SW 1271 (cell line): ENCODE measurements around the gene MAP3K9.
"Not testable (repeated sequence)": the region's sequence is repeated elsewhere in the genome, so short reads cannot be mapped to it uniquely, and the experiment has no call there.

Source experiments
- DNase-seq, 2 experiments: peaks; one replicate each; lab custom pipeline; 2025; lab: John Stamatoyannopoulos, UW

MAP3K9 gene

DNA sequence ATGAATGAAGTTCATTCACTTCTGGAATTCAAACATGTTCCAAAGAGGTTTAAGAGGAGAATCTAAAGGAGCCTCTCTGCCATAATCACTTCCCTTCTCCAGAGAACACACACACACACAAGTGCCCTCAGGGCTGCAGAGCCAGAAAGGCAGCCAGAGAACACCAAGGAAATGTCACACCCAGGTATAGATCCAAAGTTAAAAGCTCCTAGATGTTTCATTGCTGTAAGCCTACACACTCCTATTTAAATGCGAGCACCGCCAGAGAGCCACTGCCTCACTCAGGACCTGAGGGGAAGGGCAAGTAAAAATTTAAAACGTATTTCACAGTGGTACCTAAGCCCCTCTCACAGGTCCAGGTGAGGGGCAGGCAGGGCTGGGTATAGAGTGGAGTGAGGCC lies 85.2 kb downstream of the MAP3K9 start:
- no peak for DNase-seq

DNA sequence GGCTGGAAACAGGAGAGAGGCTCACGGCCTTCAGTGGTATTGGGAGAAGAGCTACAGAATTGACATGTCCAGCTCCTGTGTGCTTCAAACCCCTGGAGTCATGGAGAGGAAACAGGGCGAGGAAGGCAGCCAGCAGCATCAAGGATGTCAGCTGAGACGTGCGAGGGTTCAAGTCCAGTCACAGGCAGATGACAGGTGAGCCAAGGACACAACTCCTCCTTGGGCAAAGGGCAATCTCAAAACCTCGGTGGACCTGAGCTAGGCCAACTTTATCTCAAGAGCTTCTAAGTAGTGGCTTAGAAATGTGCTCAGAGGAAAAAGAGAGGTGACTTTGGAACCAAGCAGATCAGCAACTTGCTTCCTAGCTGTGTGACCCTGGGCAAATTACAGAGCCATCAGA lies 86.0 kb downstream of the MAP3K9 start:
- no peak for DNase-seq

DNA sequence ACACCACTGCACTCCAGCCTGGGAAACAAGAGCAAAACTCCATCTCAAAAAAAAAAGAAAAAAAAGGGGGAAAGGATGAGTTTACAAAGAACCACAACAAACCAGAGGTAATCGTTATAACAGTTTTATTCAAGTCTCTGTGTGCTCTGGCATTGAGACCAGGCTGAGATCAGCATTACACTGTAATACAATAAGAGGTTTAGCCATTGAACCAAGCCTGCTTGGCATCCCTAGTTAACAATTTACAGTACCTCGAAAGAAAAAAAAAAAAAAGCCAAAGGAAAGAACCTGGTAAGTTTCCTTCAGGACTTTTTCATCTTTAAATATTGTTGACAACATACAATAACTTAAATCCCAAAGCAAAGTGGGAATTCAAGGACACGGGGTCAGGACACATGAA lies 86.9 kb downstream of the MAP3K9 start:
- DNase-seq = no peak

DNA sequence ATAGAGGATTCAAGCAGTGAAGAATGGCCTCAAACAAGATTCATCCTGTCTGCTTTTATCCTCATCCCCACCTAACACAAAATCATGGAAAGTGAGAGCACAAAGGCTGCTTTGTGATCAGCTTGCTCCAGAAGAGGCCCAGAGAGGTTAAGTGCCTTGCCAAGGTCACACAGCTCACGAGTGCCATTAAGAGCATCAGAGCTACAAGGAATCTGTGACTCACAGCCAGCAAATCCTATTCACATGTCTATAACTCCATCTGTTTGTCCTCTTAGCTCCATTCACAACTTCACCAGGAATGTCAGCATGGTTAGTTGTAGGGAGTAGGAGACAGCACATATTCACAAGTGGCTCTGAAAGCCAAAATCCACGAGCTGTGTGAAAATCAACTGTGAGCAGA lies 87.8 kb downstream of the MAP3K9 start:
- DNase-seq = no peak

DNA sequence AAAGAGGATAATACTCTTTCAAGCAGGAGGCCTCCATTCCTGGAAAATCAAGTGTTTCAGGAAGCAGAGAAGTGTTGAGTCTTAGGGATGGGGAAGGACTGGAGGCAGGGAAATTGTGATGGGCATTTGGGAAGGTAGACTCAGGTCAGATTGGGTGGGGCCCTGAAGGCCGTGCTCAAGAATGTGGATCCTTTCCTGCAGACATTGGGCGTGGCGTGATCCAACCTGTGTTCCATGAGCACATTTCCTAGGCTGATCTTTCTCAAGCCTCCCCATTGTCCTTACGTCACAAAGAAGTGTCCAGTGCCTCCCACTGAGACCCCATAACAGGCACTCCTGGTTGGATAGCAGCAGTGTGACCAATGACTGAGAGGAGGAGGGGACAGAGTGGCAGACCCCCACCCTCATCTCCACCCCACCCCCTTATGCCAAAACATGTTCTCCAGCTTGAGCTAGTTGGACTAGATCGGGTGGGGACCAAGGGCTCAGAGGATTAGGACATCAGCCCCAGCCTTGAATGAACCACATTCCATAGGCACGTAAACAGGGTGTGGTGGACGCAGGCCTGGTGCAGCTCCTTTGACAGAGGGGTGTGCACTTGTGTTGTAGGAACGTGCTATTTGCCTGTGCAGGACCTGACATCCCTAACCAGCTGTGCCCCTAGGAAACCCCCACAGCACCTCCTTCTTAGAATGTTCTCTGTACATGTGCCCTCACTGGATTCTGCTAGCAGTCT lies 90.8 kb downstream of the MAP3K9 start:
- no peak for DNase-seq

DNA sequence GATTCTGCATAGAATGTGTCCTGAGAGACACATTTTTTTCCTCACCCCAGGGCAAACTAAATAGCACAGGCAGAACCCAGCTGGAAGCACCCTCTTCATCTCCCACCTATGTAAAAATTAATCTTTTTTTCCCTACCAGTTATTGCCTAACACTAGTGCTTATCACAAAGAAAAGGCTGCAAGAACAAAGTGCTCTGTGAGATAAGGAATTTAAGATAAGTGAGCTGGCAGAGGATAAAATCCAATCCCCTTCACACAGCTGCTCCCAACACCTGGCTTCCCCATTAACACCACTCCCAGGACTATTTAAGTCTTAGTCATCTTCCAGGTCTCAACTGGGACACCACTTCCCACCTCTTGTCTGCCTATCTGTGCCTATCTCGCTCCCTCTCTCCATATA lies 92.4 kb downstream of the MAP3K9 start:
- no peak for DNase-seq

DNA sequence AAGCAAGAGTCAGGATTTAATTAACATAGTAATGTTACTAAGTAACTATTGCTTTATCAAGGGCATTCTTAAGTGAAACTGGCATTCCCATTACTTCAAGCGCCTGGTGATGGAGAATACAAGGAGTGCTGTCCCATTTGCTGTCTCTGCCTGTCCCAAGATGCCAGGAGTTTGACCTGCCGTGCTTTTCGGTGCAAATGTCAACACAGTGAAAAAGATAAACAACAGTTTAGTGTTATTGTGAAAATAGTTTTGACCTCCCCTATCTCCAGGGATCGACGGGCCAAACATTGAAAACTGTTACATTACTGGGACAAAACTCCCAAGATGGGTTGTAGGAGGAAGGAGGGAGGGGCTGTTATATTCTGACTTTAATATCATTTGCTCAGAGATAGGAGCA lies 92.8 kb downstream of the MAP3K9 start:
- DNase-seq = no peak

DNA sequence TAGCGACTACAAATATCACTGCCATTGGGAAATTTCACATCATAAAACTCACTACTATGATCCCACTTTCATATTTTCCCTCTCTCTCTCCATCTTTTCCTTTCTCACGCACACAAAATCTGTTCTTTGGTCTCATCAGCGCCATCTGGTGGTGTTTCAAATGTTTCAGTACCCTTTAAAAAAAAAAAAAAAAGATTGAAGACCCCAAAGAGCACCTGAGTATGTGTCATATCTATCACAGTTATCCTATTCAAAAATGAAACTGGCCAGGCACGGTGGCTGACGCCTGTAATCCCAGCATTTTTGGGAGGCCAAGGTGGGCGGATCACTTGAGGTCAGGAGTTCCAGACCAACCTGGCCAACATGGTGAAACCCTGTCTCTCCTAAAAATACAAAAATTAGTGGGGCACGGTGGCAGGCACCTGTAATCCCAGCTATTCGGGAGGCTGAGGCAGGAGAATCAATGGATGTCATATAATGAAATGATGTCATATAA lies 95.2 kb downstream of the MAP3K9 start:
- DNase-seq = peak; percentile 34 to 51

DNA sequence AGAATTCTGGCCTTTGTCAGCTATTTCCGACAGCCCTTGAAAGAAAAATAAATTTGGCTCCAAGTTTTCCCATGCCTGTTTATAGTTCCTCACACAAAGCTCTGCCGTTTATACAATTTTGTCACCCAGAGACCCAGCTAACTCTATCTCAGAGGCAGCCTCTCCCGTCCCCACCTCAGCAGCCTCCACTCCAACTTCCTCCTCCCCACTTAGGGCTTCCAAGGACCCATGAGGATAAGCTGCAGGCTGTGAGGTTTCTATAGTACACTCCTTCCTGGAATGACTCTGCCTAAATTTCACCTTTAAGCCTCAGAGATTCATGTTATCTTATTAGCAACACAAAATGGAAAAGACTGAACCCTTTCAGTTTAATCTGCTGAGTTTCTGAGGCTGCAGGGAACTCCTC lies 95.8 kb downstream of the MAP3K9 start:
- no peak for DNase-seq

DNA sequence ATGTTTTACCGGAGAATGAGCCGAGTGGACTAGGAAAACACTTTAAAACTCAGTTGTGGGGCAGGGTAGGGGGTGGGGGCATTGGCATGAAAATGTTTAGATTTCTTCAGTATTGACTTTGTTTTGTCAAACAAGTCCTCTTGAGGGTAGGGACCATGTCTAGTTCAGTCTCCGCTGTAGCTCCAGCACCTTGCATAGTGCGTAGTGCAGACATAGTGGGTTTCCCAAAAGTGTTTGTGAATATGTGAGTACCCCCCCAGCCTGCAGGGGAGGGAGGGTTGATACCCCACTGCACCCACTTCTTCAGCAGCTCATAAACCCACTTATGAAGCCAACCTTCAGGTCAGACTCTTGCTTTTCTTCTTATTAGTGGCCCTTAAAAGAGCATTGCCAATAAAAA lies 96.2 kb downstream of the MAP3K9 start:
- no peak for DNase-seq

DNA sequence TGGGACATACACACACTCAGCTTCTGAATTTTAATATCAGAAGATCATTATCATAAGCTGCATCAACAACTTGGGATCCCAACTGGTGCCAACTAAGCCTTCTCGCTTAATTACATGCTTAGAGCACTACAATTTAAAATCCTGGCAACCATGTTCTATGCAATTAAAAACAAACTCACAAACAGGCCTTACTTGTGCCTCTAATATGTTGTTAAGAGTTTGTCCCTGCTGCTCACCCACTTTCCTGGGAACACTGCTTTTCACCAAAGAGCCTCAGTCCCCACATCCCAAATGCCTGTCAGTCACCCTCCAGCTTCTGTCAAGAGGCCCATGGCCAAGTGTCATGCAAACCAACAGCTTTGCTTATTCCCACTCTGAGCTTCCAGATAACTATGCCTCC lies 97.9 kb downstream of the MAP3K9 start:
- no peak for DNase-seq

DNA sequence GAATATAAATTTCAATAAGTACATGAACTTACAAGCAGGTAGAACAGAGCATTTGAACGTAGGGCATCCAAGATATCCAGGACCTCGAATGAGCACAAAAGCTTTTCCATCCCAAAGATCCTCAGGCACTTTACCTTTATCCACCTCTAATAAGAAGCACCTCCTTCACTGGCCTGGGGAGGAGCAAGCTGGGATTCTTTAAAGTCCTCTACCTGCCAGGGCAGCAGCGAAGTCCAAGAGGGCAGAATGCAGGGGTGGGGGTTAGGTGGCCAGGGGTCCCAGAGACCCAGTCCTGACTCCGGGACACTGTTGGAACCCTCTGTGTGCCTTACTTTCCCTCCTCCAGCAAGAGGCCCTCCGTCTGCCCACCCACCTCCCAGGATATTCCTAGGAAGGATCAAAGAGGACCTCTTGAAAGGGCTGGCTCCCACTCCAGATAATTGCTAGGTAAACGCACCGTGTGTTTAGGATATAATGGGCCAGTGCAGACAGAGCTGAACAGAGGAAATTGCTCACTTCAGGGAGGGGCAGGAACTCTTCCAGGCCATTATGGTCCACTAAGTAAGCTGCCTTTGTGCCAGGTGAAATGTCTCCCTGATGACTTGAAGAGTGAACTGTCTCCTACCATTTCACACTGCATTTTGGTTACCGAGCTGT lies 99.5 kb downstream of the MAP3K9 start:
- DNase-seq = no peak

DNA sequence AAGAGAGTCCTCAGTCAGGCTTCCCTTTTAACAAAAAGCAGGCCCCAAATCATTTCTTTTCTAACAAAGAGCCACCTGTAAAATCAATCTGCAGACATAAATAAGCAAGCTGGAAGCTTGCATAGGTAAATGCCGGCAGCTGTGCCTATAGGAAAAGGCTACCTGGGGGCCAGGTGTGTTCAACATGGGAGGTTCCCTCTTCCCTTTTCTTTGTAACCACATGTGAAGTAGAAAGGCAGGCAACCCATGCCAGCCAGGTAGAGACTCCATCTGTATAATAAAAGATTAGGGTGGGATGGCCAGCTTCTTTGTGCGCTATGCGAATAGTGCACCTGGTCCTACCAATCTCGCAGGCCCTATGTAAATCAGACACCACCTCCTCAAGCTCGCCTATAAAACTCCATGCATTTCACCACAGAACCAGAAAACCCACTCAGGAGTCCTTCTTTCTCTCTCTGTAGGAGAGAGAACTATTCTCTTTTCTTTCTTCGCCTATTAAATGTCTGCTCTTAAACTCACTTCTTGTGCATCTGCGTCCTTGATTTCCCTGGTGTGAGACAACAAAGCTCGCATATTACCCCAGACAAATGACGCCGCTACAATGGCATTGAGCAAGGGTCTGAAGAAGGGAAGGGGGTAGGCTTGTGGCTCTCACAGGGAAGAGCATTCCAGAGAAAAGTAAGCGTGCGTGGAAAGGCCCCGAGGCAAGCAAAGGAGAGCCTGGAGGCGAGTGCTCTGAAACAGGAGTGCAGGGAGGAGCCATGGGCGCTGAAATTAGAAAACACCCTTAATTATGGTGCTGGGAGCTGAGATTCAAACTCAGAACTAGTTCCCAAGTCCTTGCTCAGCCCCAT lies 100.4 kb downstream of the MAP3K9 start:
- DNase-seq = no peak

DNA sequence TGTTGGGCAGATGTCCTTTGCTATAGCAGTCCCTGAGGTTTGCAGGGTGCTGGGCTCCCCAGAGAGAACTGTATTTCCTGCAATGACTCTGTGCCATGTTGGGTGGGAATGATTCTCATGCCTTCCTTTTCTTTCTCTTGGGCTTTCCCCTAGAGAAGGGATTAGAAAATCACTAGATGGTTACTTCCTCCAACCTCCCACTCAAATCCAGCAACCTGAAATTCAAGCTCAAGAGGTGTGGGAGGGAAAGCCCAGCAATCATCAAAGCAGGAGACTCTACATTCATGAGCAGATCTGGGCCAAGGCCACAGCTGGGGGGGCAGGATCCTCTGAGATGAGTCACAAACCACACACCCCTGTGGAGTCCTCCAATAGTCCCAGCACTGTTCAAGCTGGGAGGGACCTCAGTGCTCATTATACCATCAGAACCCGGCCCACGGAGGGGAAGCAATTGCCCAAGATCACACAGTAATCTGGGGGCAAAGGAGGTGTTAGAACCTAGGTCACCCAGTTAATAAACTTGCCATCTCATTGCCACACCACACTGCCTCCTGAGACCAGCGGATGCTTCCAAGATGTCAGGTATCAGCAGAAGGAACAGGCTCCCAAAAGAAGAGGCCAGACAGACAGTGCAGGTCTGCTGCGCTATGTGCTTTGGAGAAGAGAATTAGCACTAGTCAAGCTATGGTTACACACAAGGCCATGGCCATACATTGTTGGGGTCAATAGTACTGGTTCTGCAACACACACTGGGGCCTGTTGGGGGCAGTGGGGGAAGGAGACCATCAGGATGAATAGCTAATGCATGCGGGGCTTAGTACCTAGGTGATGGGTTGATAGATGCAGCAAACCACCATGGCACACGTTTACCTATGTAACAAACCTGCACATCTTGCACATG lies 101.9 kb downstream of the MAP3K9 start:
- no peak for DNase-seq

DNA sequence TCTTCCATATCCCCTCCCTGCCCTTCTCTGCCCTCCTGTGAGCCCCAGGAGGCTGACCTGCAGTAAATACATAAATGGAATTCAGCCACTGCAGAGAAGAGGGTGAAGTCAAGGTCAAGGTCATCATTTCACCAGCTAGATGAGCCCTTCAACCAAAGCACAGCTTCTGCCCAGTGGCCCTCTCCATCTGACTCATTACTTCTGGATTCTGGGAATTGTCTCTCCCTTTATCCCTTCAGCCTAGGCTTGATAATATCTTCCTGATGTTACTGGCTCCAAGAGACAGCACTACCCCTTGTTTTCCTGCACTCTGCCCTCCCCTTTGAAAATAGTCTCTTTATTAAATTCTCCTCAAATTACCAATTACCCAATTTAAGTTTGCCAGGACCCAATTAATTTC lies 103.1 kb downstream of the MAP3K9 start:
- no peak for DNase-seq

DNA sequence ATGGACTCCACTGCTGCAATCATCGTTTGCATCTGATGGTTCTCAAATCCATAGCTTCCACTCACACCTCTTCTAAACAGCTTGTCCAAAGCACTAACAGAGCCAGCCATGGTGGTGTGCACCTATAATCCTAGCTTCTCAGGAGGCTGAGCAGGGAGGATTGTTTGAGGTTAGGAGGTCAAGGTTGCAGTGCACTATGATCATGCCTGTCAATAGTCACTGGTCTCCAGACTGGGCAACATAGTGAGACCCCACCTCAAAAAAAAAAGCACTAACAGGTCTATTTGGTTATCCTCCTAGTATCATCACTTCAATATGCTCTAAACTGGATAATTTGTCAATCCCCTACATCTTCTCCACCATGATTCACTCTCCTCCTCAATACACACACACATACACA lies 104.4 kb downstream of the MAP3K9 start:
- DNase-seq = no peak

DNA sequence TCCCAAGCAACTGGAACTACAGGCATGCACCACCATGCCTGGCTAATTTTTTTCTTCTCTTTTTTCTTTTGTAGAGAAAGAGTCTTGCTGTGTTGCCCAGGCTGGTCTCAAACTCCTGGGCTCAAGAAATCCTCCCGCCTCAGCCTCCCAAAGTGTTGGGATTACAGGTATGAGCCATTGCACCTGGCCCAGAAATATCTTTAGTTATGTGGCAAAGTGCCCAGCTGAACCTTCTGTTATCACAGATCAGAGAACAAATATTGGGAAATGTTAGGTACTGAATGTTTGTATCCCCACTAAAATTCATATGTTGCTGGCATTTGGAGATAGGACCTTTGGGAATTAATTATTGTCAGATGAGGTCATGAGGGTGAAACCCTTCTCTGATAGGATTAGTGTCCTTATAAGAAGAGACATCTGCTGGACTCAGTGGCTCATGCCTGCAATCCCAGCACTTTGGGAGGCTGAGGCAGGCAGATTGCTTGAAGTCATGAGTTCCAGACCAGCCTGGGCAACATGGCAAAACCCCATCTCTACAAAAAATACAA lies 105.6 kb downstream of the MAP3K9 start:
- not testable (repeated sequence) for DNase-seq

DNA sequence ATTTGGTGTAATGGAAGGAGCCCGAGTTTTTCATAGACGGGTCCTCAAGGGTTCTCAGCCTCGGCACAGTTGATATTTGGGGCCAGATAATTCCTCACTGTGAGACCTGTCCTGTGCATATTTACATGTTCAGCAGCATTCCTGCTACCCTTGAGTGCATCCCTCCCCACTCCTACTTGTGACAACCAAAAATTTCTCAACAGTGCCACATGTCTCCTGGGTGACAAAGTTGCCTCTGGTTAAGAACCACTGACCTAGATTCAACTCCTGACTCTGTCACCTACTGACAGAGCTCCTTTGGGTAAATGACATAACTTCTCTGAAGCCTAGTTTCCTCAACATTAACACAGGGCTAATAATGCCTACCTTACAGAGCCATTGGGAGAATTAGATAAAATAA lies 107.2 kb downstream of the MAP3K9 start:
- DNase-seq = no peak

DNA sequence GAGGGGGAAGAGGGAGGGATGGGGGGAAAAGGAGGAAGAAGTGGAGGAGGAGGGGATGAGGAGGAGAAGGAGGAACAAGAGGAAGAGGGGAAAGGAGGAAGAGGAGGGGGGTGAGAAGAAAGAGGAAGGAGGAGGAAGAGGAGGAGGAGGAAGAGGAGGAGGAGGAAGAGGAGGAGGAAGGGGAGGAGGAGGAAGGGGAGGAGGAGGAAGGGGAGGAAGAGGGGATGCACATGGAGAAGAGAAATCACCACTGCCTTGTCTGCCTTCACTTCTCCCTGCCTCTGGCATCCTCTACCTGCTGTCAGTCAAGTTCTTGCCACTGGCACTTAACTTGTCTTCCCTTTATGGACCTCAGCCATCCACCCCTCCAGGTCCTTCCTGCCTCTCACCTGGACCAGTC lies 107.7 kb downstream of the MAP3K9 start:
- DNase-seq = no peak

DNA sequence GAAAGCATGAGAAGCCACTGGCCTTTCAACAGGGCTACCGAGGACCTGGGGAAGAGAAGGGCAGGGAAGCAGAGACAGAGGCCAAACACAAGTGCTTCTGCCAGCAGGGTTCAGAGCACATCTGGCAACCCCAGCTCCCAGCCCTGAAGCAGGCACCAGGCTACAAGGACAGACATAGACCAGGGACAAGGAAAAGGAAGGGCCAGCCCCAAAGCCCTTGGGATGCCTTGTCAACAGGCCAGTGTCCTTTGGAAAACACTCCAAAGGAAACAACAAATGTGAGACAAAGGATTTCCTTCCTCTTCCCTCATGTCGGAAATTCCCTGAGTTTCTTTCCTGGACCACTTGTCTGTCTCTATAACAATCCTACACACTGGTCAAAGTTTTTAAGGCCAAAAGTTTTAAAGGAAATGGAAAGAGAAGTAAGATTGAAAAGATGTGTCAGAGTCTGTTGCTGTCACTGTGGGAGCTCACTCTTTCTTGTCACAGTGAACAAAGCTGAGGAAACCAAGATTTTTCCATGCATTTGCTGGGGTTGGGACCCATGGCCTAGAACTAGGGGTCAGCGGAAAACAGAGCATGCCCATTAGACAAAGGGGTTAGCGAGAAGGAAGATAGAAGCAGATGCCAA lies 108.2 kb downstream of the MAP3K9 start:
- no peak for DNase-seq

DNA sequence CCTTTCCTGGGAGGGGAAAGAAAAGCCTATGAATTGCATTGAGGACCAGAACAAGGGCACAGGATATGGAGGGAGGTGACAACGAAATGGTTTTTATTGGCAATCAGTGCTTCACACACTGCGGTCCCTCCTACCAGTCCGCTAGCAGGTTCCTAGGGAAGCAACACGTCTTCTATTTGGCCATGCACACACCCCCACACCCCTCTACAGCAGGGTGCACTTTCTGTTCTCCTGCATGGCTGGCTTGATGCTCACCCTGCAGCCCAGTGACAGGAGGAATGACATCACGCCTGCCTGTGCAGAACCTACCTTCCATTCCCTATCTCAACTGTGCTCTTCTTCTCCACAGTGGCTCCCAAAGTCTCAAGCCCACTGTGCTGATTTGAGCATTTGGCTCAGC lies 109.7 kb downstream of the MAP3K9 start:
- DNase-seq = no peak
